GM19452 (cell line): ENCODE data around the gene GRM2.
"Not testable (repeated sequence)": the region's sequence is repeated elsewhere in the genome, so short reads cannot be mapped to it uniquely, and the experiment has no call there.

Experiments
- ATAC-seq: cut with Tn5 transposase; IDR thresholded peaks from one replicate; pipeline ENCODE4 v1.9.1; 2021; ENCODE audit not compliant: unreplicated experiment

The GRM2 gene

DNA sequence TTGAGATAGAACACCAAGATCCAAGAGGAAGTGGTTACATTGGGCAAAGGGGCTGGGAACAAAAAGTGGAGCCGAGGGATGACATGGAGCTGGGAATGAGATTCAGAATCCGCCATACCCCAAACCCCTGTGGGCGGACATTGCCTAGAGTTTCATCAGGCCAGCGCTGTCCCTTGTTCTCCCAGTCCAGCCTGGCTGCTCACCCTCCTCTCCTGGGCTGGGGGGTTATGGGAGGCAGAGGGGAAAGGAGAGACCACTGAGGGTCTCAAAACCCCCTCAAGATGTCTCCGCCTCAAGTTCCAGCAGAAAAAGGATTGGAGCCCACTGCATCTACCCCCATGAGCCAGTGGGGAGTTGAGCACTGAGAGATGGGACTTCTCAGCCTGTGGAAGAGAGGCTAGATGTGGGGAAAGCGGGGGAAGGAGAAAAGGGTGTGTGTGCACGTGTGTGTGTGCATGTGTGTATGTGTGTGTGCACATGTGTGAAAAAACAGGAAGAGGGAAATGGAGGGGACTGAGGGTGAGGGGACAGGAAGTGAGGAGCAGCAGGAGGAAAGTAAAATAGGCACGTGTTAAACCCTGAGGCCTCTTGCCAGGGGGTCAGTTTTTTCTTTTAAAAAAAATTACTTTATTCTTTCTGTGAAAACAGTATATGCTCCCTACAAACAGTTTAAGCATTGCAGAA, 14.3 kb downstream of the GRM2 start:
- no peak for ATAC-seq

DNA sequence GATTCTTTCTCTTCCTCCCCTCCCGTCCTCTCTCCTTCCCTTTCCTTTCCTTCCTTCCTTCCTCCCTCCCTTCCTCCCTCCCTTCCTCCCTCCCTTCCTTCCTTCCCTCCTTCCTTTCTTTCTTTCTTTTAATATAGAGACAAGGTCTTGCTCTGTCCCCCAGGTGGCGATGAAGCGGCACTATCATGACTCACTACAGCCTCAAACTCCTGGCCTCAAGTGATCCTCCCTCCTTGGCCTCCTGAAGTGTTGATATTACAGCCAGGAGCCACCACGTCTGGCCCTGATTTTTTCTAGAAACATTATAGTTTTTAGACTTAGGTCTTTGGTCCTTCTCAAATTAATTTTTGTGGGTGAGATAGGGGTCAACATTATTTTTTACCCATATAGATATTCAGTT, 15.5 kb downstream of the GRM2 start:
- no peak for ATAC-seq

GRCh38 chr3:51727500-51727899, 20.6 kb downstream of the GRM2 start:
- no peak for ATAC-seq

DNA sequence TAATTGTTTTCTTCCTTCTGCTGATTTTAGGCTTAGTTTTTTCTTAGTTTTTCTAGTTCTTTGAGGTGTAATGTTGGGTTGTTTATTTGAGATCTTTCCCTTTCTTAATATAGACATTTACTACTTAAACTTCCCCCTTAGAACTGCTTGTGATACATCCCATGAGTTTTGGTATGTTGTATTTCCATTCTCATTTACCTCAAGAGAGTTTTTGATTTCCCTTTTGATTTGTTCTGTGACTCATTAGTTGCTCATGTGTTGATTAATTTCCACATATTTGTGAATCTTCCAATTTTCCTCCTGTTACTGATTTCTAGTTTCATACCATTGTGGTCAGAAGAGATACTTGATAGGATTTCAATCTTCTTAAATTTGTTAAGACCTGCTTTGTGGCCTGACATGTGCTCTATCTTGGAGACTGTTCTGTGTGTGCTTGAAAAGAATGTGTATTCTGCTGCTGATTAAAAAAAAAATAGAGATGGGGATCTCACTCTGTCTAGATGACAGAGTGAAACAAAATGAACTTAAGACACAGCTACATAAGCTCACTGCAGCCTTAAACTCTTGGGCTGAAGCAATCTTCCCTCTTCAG, 22.3 kb downstream of the GRM2 start:
- ATAC-seq, result no peak

- no peak for ATAC-seq
Measured at GRCh38 chr3:51733859-51734571, 27.1 kb downstream of the GRM2 start.

- ATAC-seq, result no peak
Measured at GRCh38 chr3:51734572-51734907, 27.7 kb downstream of the GRM2 start.

DNA sequence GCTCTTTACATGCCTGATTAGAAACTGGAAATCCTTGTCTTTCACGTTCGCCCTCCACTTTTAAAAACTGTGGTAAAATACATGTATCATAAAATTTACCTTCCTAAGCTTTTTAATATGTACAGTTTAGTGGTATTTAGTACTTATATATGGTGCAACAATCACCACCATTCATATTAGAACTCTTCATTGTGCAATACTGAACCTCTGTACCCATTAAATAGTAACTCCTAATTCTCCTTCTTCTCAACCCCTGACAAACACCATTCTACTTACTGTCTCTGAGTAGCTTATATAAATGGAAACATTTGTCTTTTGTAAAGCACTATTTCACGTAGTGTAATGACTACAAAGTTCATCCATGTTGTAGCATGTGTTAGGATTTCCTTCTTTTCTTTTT, 28.2 kb downstream of the GRM2 start:
- ATAC-seq, result no peak

- no peak for ATAC-seq
Measured at GRCh38 chr3:51735950-51736349, 29.1 kb downstream of the GRM2 start.

DNA sequence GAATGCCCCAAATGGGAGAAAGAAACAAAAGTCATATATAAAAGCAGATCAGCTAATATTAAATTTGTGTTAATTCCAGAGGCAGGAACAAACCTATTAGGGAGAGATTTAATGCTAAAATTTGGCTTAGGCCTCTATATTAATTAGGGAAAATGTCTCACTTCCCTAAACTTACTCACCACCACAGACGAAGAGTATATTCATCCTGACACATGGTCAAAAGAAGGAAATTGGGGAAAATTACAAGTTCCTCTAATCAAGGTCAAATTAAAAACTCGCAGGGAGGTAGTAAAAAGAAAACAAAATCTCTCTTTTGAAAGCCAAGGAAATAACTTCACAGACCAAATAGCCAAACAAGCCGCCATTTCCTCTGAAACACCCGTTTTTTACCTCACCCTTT, 32.2 kb downstream of the GRM2 start:
- ATAC-seq, result no peak

GRCh38 chr3:51742320-51742719, 35.5 kb downstream of the GRM2 start:
- not testable (repeated sequence) for ATAC-seq

DNA sequence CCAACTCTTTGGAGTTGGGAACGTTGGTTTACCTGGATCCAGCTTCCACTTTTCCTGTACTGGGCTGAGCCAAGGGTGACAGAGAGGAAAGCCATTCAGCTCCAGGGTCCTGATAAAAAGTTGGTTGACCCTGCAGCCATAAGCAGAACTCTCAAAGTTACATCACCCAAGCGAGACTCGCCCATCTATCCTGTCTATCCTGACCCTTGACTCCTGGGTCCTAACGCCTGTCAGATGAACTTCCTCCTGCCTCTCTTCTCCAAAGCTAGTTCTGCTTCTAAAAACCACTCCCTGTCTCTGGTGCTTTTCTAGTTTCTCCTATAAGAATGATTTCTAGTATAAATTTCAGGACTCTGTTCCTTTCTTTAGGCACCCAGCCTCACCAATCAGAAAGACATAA, 36.1 kb downstream of the GRM2 start:
- not testable (repeated sequence) for ATAC-seq

- ATAC-seq, result no peak
Measured at GRCh38 chr3:51747840-51748239, 41.0 kb downstream of the GRM2 start.

DNA sequence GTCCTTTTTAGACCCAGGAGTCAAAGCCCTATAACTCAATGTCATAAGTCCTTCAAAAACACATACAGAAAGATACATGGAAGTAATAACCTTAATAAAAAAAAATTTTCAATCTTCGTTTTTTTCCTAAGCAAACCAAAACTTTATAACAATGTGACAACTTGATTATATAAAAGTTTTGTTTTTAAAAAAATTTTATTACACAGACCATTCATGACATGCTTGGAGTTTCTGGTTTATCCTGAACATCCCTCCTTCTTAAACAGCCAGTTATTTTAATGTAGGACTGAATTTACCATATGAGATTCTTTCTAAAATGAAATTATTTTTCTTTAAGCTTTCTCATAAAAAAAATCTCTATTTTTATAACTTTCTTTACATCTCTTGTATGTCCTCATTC, 41.5 kb downstream of the GRM2 start:
- no peak for ATAC-seq

- no peak for ATAC-seq
Measured at GRCh38 chr3:51750878-51751277, 44.0 kb downstream of the GRM2 start.

DNA sequence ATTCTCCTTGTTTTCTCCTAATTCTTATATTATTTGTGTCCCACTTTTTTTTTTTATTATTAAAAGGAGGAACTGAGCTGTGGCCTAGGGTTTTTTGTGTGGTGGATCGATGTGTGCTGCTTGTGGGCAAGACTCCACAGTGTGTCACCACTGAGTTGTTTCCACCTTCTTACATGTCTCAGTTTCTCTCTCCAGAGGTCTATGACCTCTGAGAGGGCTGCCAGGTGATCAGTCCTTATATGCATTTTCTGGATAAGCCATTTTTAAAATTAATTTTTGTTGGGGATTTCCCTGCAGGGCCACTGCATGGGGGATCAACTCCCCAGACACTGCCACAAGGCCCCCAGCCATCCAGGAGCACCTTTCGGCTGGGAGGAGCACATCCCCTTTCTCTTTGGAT, 44.4 kb downstream of the GRM2 start:
- ATAC-seq, result no peak

GRCh38 chr3:51753763-51754750, 47.2 kb downstream of the GRM2 start:
- not testable (repeated sequence) for ATAC-seq

DNA sequence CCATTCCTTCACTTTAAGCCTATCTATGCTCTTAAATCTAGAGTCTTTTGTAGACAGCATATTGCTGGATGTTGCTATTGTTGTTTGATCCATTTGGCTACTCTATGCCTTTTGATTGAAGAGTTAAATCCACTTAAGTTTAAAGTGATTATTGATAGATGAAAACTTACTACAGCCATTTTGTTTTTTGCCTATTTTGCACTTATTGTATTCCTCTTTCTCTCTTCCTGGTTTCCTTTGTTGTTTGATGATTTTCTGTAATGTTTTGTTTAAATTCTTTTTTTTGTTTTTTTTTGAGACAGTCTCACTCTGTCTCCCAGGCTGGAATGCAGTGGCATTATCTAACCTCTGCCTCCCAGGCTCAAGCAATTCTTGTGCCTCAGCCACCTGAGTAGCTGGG, 52.3 kb downstream of the GRM2 start:
- ATAC-seq, result no peak
